ENCODE measurements around the gene CHI3L1.

GRCh38 chr1:203145321-203146041 lies 41.0 kb downstream of the CHI3L1 start:
- TF ChIP-seq CTCF (IDR thresholded peaks at IDR 0.05) (no peak), POLR2AphosphoS5 (IDR thresholded peaks at IDR 0.05) (no peak), POLR2A (IDR thresholded peaks at IDR 0.05; ENCODE audit: low read depth) (no peak), EP300 (IDR thresholded peaks at IDR 0.05) (no peak)

Data from esophagus muscularis mucosa (tissue), 4 donors.